Measurements from ENCODE around the gene NUP93.

The NUP93 gene

GRCh38 chr16:56852968-56853367, 123.0 kb downstream of the NUP93 start:
- H3K27me3 ChIP-seq (ENCODE audit: control insufficient read depth, insufficient read depth, low read length), result no peaks in the 10 kb centered on the region
- H3K4me3 ChIP-seq (ENCODE audit: low read depth, low read length), result no peak overlapping the region
- no peaks in the 10 kb centered on the region for H3K36me3 ChIP-seq (ENCODE audit: control insufficient read depth, insufficient read depth, low read length)
- no peaks in the 10 kb centered on the region for H3K79me2 ChIP-seq
- TF ChIP-seq, protein P1, sequence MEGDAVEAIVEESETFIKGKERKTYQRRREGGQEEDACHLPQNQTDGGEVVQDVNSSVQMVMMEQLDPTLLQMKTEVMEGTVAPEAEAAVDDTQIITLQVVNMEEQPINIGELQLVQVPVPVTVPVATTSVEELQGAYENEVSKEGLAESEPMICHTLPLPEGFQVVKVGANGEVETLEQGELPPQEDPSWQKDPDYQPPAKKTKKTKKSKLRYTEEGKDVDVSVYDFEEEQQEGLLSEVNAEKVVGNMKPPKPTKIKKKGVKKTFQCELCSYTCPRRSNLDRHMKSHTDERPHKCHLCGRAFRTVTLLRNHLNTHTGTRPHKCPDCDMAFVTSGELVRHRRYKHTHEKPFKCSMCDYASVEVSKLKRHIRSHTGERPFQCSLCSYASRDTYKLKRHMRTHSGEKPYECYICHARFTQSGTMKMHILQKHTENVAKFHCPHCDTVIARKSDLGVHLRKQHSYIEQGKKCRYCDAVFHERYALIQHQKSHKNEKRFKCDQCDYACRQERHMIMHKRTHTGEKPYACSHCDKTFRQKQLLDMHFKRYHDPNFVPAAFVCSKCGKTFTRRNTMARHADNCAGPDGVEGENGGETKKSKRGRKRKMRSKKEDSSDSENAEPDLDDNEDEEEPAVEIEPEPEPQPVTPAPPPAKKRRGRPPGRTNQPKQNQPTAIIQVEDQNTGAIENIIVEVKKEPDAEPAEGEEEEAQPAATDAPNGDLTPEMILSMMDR (IDR thresholded peaks at IDR 0.05), result no peak
- H3K9ac ChIP-seq, result no peak overlapping the region
- H3K4me1 ChIP-seq, result peaks cover 34% of the 10 kb centered on the region
- H3K4me2 ChIP-seq (ENCODE audit: low read length), result no peak overlapping the region
- H3K9me3 ChIP-seq (ENCODE audit: control insufficient read depth, low read length), result no peaks in the 10 kb centered on the region
- no peak overlapping the region for H3K27ac ChIP-seq
- H2AFZ ChIP-seq, result no peak overlapping the region

DNA sequence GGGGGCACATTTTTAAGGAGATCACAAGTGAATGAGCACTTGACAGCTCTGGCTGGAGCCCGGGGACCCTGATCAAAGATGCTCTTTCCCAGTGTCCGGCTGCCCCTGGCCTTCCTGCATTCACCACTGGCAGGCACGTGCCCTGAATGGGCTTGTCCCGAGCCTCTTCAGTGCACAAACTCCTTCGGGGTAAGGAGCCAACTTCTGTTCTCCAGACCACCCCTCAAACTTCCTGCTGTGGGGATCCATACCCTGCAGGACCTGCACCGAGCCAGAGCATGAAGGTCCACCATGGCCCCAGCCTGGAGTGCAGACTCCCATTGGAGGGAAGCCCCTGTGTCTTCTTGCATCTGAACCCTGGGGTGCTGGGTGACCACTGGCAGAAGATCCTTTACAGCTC, 125.3 kb downstream of the NUP93 start:
- Histone ChIP-seq H3K4me1 (peaks cover 18% of the 10 kb centered on the region), H3K79me2 (no peaks in the 10 kb centered on the region), H3K9ac (no peak overlapping the region), H3K4me3 (ENCODE audit: low read depth, low read length) (no peak overlapping the region), H3K27me3 (ENCODE audit: control insufficient read depth, insufficient read depth, low read length) (no peaks in the 10 kb centered on the region), H3K9me3 (ENCODE audit: control insufficient read depth, low read length) (no peaks in the 10 kb centered on the region), H3K36me3 (ENCODE audit: control insufficient read depth, insufficient read depth, low read length) (no peaks in the 10 kb centered on the region), H3K4me2 (ENCODE audit: low read length) (no peak overlapping the region), H2AFZ (no peak overlapping the region), H3K27ac (no peak overlapping the region)
- TF ChIP-seq, protein P1 (IDR thresholded peaks at IDR 0.05), result no peak

DNA sequence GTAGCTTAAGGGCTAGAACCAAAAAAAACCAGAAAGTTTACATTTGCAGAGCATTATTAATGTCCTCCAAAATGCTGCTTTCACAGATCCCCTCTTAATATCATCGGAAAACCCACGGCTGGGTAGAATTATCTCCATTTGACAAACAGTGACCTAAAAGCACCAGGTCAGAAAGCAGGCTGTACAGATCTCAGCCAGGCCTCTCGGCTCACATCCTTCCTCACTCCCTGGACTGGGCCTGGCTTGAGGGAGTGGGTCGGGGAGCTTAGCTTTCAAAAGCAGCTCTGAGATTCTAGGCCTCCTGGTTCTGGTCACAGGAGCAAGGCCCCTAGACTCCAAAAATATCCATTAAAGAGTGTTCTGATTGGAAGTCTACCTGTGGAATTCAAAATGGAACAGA, 126.0 kb downstream of the NUP93 start:
- Histone ChIP-seq H3K4me3 (ENCODE audit: low read depth, low read length) (no peak overlapping the region), H2AFZ (peak overlapping the region; percentile 54), H3K79me2 (no peaks in the 10 kb centered on the region), H3K27ac (no peak overlapping the region), H3K9me3 (ENCODE audit: control insufficient read depth, low read length) (no peaks in the 10 kb centered on the region), H3K27me3 (ENCODE audit: control insufficient read depth, insufficient read depth, low read length) (no peaks in the 10 kb centered on the region), H3K36me3 (ENCODE audit: control insufficient read depth, insufficient read depth, low read length) (no peaks in the 10 kb centered on the region), H3K9ac (no peak overlapping the region), H3K4me1 (peaks cover 18% of the 10 kb centered on the region), H3K4me2 (ENCODE audit: low read length) (no peak overlapping the region)
- TF ChIP-seq, protein P1 (IDR thresholded peaks at IDR 0.05), result no peak

- TF ChIP-seq, protein P1 (IDR thresholded peaks at IDR 0.05), result no peak
These were observed 127.0 kb downstream of the NUP93 start for GRCh38 chr16:56856876-56857447.

DNA sequence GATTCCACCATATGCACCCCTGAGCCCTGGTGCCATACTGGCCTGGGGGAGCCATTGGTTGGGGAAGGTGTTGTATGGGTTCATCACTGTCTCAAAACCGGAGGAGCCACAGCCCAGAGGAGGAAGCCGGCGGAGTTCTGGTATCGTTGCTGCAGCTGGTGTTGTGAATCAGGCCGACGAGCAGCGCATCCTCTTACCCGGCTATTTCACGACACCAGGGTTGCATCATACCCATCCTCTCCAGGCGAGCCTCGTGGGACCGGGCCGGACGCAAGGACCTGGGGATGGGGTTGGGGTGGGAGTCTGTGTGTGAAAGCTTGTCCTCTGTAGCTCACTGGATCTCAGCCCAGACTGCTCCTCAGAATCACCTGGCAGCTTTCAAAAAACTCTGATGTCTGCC, 128.4 kb downstream of the NUP93 start:
- no peak overlapping the region for H3K9ac ChIP-seq
- no peaks in the 10 kb centered on the region for H3K36me3 ChIP-seq (ENCODE audit: control insufficient read depth, insufficient read depth, low read length)
- H3K9me3 ChIP-seq (ENCODE audit: control insufficient read depth, low read length), result no peaks in the 10 kb centered on the region
- TF ChIP-seq, protein P1 (IDR thresholded peaks at IDR 0.05), result no peak
- no peaks in the 10 kb centered on the region for H3K79me2 ChIP-seq
- peaks cover 25% of the 10 kb centered on the region for H3K4me1 ChIP-seq
- H2AFZ ChIP-seq, result no peak overlapping the region
- no peaks in the 10 kb centered on the region for H3K27me3 ChIP-seq (ENCODE audit: control insufficient read depth, insufficient read depth, low read length)
- H3K4me3 ChIP-seq (ENCODE audit: low read depth, low read length), result no peak overlapping the region
- no peak overlapping the region for H3K4me2 ChIP-seq (ENCODE audit: low read length)
- no peak overlapping the region for H3K27ac ChIP-seq

More at GRCh38 chr16:56856876-56857447, 127.0 kb downstream of the NUP93 start:
- H3K36me3 ChIP-seq (ENCODE audit: control insufficient read depth, insufficient read depth, low read length), result no peaks in the 10 kb centered on the region
- H3K9ac ChIP-seq, result no peak overlapping the region
- no peaks in the 10 kb centered on the region for H3K79me2 ChIP-seq
- H3K27me3 ChIP-seq (ENCODE audit: control insufficient read depth, insufficient read depth, low read length), result no peaks in the 10 kb centered on the region
- no peak overlapping the region for H2AFZ ChIP-seq
- no peaks in the 10 kb centered on the region for H3K9me3 ChIP-seq (ENCODE audit: control insufficient read depth, low read length)
- peaks cover 26% of the 10 kb centered on the region for H3K4me1 ChIP-seq
- H3K4me3 ChIP-seq (ENCODE audit: low read depth, low read length), result no peak overlapping the region
- no peak overlapping the region for H3K27ac ChIP-seq
- H3K4me2 ChIP-seq (ENCODE audit: low read length), result no peak overlapping the region

Measured in parathyroid adenoma (tissue), 2 donors.